CD4-positive, alpha-beta T cell treated with Interleukin-4 for 1 hour (primary cell): ENCODE measurements around the gene MPRIP.
"Not testable (repeated sequence)": the region's sequence is repeated elsewhere in the genome, so short reads cannot be mapped to it uniquely, and the experiment has no call there.

ENCODE experiments used
- DNase-seq, 2 donors: peaks; one replicate each; pipeline ENCODE4 v3.0.0-alpha.2; 2020 to 2022

The MPRIP gene

DNA sequence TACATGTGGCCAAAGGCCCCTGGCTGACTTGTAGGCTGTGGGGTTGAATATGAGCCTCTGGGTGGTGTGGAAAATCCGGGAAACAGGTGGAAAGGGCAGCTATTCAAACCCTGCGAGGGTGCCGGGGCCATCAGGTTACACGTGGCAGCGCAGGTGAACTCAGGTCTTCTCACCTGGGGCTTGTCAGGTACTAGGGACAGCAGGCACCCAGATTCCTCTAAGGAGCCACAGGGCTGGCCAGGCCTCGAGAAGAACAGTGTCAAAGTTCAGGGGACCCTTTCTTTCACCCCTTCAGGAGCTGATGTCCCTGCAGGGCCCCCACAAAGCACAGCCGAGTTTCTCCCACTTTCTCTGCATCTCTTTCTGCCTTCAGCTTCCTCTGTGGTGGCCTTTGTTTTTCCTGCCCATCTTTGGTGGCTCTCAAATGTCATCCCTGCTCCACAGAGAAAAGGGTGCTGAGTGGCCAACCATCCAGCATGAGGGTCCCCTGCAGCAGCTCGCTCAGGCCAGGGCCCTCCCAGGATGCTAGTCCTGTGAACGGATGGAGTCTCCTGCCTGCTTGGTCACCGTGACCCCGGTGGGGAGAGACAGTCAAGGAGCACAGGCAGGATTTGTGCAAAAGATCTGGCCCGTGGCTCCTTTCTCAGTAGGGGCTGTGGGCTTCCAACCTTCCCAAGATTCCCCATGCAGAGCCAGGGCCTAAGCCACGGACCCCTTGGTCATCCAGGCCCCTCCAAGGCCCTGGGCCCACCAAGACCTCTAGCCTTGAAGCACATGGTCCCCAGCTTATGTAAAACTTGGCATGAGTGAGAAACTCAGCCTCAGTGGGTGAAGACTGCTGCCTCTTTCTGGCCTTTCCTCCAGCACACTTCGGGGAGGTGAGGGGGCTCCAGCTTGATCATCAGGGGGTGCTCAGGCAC is 28.2 kb upstream of the MPRIP start:
- not testable (repeated sequence) for DNase-seq

DNA sequence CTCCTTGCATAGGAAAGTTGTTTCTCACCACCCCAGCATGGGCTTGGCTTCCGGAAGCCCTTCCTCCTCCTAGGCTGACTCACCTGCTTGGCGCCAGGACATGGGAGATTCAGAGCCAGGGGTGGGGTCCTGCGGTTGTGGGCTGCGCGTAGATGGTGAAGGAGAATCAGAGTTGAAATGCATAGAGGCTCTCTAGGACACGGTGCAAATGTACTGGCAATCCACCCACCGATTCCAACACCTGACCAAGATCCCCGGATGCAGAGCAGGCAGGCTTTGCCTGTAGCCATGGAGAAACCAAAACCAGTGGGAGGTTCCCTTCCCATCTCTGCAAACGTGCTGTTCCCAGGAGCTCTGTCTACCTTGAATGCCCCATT is 27.5 kb upstream of the MPRIP start:
- not testable (repeated sequence) for DNase-seq

GRCh38 chr17:17015230-17015629 is 27.0 kb upstream of the MPRIP start:
- no peak for DNase-seq

DNA sequence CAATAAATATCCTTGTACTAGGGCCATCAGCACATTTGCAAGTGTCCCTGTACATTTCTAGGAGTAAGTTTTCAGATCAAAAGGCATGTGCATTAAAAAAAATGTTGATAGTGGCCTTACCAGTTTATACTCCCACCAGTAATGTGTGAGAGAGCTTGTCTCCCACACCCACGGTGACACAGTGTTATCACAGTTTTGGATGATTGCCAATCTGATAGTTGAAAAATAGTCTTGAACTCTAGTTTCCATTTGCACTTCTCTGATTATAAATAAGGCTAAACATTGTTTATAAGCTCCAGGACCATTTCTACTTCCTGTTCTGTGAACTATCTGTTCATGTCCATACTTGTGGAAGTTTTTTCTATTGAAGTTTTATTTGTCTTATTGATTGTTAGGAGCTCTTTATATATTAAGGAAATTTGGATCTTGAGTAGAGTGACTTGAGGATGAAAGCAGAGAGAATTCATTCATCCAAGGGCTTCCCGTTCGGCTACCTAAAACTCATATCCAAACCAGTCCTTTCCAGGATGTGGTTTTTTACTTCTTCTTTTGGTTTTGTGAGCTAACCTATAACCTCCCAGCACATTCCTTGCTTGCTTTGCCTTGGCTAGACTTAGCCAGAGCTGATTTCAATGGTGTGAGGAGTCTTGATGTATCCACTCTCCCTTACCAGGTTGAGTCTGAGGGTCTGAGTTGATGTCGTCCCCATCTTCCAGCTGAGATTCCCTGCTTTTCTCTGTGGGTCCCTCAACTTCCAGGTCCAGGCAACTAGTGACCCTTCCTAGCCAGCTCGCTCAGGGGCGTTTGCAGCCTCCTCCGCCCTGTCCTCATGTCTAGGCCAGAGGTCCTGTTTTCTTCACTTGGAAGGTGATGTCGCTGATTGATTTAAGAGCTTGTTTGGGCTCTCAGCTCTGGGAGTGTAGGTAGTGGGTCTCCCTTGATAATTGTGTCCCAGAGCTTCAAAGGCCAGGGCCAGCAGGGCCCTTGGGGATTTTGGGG is 25.8 kb upstream of the MPRIP start:
- DNase-seq = peak in 1 of 2 donors; percentile 52

GRCh38 chr17:17017343-17018014 is 24.8 kb upstream of the MPRIP start:
- DNase-seq = no peak

DNA sequence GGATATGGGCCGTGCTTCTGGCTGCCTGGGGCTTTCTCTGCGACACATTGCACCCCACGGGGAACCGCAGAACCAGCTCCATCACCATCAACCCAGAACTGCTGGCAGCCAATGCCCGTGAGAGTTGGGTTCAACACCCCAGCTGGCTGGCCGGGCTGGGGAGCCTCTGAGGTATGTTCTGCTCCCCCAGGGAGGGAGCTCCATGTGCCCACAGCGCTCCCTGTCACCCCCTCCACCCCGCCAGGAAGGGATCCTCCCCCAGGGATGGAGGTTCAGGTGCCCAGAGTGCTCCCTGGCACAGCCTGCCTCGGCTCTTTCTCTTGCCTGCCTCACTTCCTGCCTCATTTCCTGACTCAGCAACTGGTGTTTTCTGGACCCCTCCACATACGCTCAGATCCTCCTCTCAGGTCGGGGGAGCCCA is 24.2 kb upstream of the MPRIP start:
- no peak for DNase-seq

DNA sequence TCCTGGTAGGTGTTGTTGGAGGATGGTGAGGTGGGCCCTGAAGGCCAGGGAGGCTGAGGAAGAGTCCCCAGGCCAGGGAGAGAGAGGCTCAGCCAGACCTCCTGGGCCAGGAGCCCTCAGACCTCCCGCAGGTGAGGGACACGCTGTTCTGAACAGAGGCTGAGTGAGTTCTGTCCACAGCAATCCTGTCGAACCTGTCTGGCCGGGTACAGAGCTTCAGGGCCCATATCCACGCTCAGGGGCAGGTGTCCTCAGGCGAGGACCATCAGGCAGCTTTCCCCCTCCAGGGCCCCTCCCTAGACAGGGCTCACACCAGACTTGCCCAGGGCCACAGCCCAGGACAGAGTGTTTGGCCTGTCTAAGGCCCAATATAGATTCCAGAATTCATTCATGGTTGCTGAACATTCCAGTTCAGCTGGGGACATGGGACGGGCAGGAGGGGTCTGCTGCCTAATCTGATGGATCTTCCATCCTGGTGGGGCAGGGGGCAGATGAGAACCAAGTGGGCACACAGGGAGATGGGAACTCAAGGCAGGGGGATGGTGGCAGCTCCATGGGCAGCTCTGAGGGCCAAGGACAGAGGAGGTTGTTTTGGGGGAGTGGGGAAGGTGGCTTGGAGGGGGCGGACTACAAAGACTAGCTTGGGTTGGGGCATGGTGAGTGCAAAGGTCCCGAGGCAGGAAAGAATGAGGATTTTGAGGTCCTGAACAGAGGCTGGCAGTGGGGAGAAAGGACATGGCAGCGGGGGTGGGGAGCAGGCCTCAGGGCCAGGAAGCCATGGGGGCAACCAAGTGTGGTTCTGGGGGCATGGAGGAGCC is 23.4 kb upstream of the MPRIP start:
- no peak for DNase-seq

DNA sequence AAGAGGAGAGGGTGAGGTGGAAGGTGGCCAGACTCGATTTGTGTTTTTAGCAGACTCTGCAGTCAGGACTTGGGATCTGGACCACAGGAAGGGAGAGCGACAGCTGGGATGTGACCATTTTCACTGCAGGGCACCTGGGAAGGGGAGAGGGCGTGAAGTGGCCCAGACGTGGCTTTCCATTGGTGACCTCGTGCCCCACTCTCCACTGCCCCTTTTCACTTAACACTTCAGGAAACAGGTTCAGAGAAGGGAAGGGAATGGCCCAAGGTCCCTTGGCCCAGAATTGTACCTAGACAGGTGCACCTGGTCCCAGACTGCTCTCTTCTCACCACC is 22.9 kb upstream of the MPRIP start:
- DNase-seq = no peak

- DNase-seq = no peak
These were observed 22.3 kb upstream of the MPRIP start for GRCh38 chr17:17019891-17020456.

DNA sequence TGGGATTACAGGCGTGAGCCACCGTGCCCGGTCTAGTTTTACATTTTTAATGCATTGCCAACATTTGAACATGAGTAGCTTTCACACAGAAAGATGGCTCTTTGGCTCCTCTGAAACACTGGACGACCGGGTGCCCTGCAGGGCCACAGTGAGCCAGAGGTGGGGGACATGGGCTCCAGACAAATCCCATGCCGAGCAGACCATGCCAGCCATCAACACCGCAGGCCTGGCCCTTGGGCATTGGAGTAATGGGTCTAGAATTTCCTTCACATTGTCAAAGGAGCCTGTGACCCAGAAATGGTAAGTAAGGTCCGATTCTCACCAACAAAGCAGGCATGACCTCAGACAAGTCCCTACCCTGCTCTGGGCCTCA is 21.4 kb upstream of the MPRIP start:
- no peak for DNase-seq

GRCh38 chr17:17021194-17021863 is 20.9 kb upstream of the MPRIP start:
- DNase-seq = no peak

GRCh38 chr17:17022011-17022410 is 20.2 kb upstream of the MPRIP start:
- no peak for DNase-seq

- no peak for DNase-seq
These were observed 19.8 kb upstream of the MPRIP start for GRCh38 chr17:17022456-17022855.

- no peak for DNase-seq
These were observed 17.4 kb upstream of the MPRIP start for GRCh38 chr17:17024778-17025300.

DNA sequence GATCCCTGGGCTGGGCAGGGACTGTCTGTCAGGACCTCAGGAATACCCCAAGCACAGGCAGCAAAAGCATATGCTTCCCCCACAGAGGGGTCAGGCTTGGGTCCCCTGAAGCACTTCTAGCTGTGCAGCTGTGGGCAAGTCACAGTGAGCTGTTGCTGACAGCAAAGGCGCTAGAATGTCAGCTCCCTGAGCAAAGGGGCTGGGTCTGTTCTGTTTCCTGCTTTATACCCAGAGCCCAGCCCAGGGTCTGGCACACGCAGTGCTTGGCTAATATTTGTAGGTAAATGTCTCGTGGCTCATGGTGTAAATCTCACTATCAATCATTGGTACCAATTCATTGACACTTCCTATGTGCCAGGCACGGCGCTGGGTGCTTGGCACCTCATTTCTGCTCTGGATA is 16.6 kb upstream of the MPRIP start:
- DNase-seq = no peak

GRCh38 chr17:17026163-17026562 is 16.1 kb upstream of the MPRIP start:
- no peak for DNase-seq

DNA sequence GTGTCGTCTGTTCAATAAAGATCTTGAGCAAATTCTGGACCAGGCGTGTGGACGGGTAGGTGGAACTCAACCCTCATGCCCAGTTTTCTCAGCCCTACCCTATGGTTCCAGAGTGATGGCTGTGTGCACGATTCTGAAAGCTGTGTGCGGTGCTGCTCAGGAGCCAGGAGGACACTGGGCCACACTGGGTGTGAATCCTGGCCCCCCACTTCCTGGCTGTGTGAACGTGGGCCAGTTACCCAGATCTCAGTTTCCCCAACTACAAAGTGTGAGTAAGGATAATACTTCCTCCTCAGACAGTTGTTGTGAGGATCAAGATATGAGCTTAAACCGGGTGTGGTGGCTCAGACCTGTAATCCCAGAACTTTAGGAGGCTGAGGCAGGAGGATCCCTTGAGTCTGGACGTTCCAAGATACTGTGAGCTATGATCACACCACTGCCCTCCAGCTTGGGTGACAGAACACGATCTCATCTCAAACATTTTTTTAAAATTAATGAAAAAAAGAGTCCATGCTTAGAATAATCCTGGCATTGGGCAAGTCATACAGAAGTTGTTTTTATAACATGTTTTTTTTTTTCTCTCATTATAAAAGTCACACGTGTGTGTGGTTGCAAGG is 14.7 kb upstream of the MPRIP start:
- DNase-seq = no peak

- DNase-seq = no peak
These were observed 14.0 kb upstream of the MPRIP start for GRCh38 chr17:17028059-17028877.

DNA sequence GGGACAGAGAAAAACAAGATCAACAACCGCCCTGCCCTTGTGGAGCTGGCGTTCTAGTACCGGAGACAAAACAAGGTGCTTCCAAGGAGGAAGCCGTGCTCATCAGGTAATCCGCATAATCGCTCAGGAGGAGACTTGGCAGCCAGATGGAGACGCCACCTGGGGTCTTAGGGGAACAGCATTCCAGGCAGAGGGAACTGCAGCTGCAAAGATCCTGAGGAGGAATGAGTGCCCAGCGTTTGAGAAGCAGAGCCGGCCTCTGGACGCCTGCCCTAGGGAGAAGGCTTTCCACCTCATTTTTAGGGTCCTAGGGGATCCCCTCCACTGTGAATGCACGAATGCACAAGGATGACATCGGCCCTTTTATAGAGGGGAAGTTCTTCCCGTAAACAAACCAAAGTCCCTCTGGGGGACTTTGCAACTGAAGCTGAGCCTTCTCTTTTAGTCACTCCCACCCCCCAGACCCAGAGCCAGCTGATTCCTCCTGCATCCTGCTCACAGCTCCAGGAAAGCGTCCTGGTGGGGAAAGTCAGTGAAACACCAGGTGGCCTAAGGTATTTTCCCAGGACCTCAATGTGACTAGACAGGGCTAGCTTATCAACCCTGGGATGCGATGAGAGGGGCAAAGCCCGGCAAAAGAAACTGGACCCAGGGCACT is 13.2 kb upstream of the MPRIP start:
- DNase-seq = no peak
